NT2/D1 (cell line): ENCODE results near the gene PARS2.

Experiments used
- DNase-seq: peaks from one replicate; pipeline ENCODE4 v3.0.0-alpha.2; 2011; ENCODE audit warnings: low read depth, low spot score
- H3K27me3 ChIP-seq: 2 replicates; pipeline ENCODE4 v1.6.0; 2011; ENCODE audit warnings: mild to moderate bottlenecking; ENCODE audit not compliant: insufficient read length, insufficient read depth
- H3K36me3 ChIP-seq: 2 replicates; pipeline ENCODE4 v1.6.1; 2011; ENCODE audit warnings: mild to moderate bottlenecking, low read length, mixed read lengths; ENCODE audit not compliant: insufficient read depth, insufficient read length
- H3K4me1 ChIP-seq: 2 replicates; pipeline ENCODE4 v1.5.1; 2011; ENCODE audit not compliant: insufficient read depth, insufficient read length
- H3K4me3 ChIP-seq: 2 replicates; pipeline ENCODE4 v1.5.1; 2011; ENCODE audit warnings: low read depth; ENCODE audit not compliant: insufficient read length
- H3K9ac ChIP-seq: 2 replicates; pipeline ENCODE4 v1.6.0; 2011; ENCODE audit warnings: low read depth; ENCODE audit not compliant: insufficient read length
- H3K9me3 ChIP-seq: 2 replicates; pipeline ENCODE4 v1.5.1; 2011; ENCODE audit warnings: mild to moderate bottlenecking, low read length; ENCODE audit not compliant: insufficient read depth
- SUZ12 ChIP-seq: IDR thresholded peaks from 2 replicates; pipeline ENCODE4 v1.6.1; 2011; ENCODE audit not compliant: insufficient read length, insufficient read depth; ENCODE audit errors: extremely low read depth
- YY1 ChIP-seq: IDR thresholded peaks from 2 replicates; pipeline ENCODE4 v1.6.1; 2011; ENCODE audit not compliant: insufficient read length, insufficient read depth
- ZNF274 ChIP-seq: IDR thresholded peaks from 2 replicates; pipeline ENCODE4 v1.6.1; 2011; ENCODE audit warnings: mild to moderate bottlenecking, low read depth, low read length

The PARS2 gene

DNA sequence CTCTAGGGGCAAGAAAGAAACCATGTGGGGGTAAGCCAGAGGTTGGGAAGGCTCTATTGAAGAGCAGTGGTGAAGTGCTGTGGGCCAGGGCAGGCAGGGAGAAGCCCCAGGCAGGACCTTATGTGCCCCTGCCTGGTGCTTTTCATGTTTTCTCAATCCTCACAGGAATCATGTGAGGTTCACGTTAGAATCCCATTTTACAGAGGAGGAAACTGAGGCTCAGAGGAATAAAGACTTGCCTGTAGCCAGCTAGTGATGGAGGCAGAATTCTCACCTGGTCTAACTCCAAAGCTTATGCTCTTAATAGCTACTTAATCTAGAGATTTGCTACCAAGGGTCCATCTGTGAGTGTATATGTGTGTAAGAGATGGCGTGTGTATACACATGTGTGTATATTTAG, 32.6 kb upstream of the PARS2 start:
- H3K9me3 ChIP-seq: peaks cover 7% of the 10 kb centered on the region; the same call in 1 of the 2 replicates
- H3K4me3 ChIP-seq: no peak overlapping the region
- H3K27me3 ChIP-seq: no peaks in the 10 kb centered on the region
- H3K9ac ChIP-seq: no peak overlapping the region
- peaks cover 35% of the 10 kb centered on the region for H3K4me1 ChIP-seq
- H3K36me3 ChIP-seq: no peaks in the 10 kb centered on the region
- TF ChIP-seq ZNF274 (no peak), SUZ12 (no peak), YY1 (no peak)
- no peak for DNase-seq

DNA sequence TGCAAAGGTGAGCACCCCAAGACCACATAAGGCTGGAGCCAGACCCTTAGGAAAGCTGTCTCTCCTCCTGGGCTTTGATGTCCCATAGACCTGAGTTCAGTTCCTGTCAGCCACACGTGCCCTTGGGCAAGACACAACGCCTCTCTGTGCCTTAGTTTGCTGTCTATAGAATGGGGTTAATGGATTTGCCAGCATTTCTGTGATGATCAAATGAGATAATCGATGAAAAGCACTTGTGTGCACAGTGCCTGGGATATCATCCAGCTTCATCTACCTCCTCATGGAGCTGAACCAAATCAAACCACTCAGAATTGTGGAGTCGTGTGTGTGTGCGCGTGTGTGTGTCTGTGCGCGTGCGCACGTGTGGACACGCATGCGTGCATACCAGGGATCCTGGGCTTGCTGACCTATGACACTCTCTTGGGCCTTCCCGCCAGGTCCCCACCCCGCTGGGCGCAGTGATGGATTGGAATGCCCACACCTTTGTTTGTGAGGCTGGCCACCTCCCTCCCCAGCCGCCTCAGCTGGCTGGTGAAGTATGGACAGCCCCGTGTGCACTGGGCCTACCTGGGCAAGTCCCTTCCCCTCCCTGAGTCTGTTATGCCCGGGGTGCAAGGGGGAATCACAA, 31.6 kb upstream of the PARS2 start:
- Histone ChIP-seq H3K4me3 (no peak overlapping the region), H3K27me3 (no peaks in the 10 kb centered on the region), H3K9ac (no peak overlapping the region), H3K4me1 (peaks cover 27% of the 10 kb centered on the region), H3K9me3 (peaks cover 12% of the 10 kb centered on the region; the same call in 1 of the 2 replicates), H3K36me3 (no peaks in the 10 kb centered on the region)
- no peak for TF ChIP-seq ZNF274
- TF ChIP-seq YY1: no peak
- TF ChIP-seq SUZ12: no peak
- DNase-seq: no peak

DNA sequence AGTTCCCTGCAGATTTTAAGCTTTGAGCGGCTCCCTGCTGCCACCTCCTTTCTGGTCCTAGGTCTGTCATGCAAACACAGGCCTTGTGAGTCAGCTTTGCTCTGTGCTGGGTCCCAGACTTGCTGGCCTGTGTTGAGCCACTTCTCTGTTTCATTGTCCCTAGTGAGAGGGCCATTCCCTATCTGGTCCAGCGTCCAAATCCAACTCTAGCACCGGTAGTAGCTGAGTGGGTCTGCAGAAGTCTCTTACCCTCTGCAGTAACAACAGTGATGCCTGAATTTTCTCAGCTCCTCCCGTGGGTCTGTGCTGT, 31.0 kb upstream of the PARS2 start:
- H3K9ac ChIP-seq: peak overlapping the region; percentile 6
- peaks cover 23% of the 10 kb centered on the region for H3K4me1 ChIP-seq
- H3K27me3 ChIP-seq: no peaks in the 10 kb centered on the region
- no peak overlapping the region for H3K4me3 ChIP-seq
- H3K36me3 ChIP-seq: no peaks in the 10 kb centered on the region
- TF ChIP-seq ZNF274: no peak
- TF ChIP-seq YY1: no peak
- TF ChIP-seq SUZ12: no peak
- DNase-seq: no peak
- H3K9me3 ChIP-seq: peaks cover 12% of the 10 kb centered on the region; the same call in 1 of the 2 replicates

DNA sequence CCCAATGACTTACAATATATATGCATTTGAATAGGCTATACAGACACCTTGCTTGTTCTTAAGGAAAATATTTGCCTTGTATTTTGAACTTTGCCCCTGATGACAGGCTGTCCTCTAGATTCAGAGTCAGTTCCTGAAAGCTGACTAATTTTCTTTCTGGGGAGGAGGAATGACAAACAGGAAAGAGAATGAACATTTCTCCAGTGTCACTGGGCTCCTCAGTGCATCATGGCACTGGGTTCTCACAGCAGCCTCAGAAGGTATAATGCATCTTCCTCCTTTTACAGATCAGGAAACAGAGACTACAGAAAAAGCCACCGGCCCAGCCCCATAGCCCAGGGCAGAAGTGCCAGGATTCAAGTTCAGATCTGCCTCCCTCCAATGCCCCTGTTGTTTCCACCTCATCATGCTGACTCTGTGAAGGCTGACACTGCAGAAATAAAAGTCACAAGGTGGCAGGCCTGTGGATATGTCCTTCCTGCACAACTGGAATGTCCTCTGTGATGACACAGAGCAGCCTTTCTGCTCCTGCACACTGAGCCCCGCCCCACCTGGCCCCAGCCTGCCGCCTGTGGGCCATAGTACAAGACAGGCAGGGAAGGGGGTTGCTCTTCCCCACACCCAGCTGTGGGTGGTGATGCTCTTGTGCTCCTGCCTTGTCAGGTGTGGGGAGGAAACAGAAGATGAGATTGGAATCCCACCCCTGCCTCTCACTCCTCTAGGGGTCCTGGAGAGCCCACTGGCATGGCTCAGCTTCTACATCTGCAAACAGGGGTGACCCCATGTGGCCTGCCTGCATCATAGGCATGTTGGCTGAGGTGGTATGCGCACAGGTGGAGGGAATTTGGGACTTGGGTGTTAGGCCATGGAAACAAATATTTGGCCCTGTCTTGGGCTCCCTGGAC, 30.4 kb upstream of the PARS2 start:
- no peak for DNase-seq
- H3K9ac ChIP-seq: no peak overlapping the region
- peaks cover 27% of the 10 kb centered on the region for H3K4me1 ChIP-seq
- no peaks in the 10 kb centered on the region for H3K27me3 ChIP-seq
- H3K4me3 ChIP-seq: no peak overlapping the region
- no peak for TF ChIP-seq ZNF274
- no peak for TF ChIP-seq SUZ12
- TF ChIP-seq YY1: no peak
- no peaks in the 10 kb centered on the region for H3K36me3 ChIP-seq
- peaks cover 12% of the 10 kb centered on the region; the same call in 1 of the 2 replicates for H3K9me3 ChIP-seq

DNA sequence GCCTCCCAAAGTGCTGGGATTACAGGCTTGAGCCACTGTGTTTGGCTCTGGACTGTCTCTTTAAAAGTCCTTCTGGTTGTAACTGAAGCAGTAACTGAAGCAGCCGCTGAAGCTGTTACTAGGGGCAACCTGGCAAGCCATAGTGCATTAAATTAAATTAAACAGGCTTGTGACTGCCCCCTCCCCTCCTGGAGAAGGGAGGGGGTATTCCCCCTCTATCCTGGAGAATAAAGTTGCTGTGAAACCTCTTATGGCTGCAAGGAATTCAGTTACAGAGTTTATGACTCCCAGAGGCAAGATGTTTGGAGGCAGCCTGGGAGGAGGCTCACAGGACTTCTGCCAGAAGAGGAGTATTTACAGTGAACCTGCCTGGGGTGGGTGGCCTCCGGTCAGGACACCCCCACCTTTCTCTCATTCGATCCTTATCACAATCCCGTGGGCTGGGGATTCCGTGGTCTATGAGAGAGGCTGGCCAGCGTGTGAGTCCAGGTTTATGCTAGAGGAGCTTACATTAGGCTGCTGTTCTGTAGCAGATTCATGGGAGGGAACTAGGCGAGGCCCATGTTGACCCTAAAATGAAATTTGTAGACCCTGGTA, 28.5 kb upstream of the PARS2 start:
- Histone ChIP-seq H3K36me3 (no peaks in the 10 kb centered on the region), H3K4me1 (peaks cover 39% of the 10 kb centered on the region), H3K27me3 (no peaks in the 10 kb centered on the region), H3K4me3 (no peak overlapping the region), H3K9me3 (peaks cover 12% of the 10 kb centered on the region; the same call in 1 of the 2 replicates), H3K9ac (no peak overlapping the region)
- no peak for TF ChIP-seq ZNF274
- TF ChIP-seq YY1: no peak
- TF ChIP-seq SUZ12: no peak
- DNase-seq: no peak

DNA sequence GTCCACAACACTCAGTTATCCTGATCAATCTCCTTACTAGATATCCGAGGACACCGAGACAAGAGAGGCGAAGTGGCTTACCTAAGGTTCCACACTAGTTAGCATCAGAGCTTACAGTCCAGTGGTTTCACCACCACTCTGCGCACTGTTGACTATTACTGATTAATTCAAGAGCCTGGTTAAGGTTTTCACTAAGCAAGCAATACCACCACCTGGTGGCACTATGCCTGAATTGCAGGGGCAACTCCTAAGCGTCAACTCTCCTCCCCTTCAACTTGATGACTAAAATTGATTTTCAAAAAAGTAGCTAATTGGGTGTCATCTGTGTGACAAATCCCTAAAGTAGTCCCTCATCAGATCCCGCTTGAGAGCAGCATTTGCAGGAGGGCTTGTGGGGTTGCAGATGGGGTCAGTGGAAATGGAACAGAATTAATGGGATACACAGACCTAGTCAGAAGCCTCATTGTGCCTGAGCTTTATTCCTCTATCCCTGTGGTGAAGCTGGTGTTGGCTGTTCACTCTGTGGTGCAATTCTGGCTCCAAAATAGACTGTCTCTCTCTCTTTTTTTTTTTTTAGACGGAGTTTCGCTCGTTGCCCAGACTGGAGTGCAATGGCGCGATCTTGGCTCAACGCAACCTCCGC, 27.7 kb upstream of the PARS2 start:
- Histone ChIP-seq H3K36me3 (no peaks in the 10 kb centered on the region), H3K9ac (no peak overlapping the region), H3K4me3 (no peak overlapping the region), H3K4me1 (peaks cover 39% of the 10 kb centered on the region), H3K9me3 (peaks cover 12% of the 10 kb centered on the region; the same call in 1 of the 2 replicates), H3K27me3 (no peaks in the 10 kb centered on the region)
- TF ChIP-seq SUZ12 (no peak), YY1 (no peak), ZNF274 (no peak)
- DNase-seq: peak; percentile 72

DNA sequence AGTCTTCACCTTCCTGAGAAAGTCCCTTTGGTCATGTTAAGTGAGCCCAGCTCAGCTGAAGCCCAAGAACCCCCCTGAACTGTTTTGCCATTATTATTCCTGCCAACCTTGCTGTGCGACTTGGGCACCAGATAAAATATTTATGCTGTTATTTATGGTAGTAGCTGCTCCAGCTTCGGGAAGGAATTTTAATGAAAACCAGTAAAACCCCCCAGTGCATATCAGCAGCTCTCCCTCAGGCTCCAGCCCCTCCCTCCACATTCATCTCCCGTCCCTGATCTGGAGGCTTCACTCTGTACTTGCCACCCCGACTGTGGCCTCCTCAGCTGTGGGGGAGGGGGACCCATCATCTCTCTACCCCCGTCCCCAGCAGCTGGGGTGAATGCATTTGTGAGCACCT, 24.1 kb upstream of the PARS2 start:
- no peak overlapping the region for H3K4me3 ChIP-seq
- no peak for TF ChIP-seq YY1
- no peak for TF ChIP-seq ZNF274
- no peak for TF ChIP-seq SUZ12
- H3K27me3 ChIP-seq: no peaks in the 10 kb centered on the region
- H3K36me3 ChIP-seq: no peaks in the 10 kb centered on the region
- no peak overlapping the region for H3K9ac ChIP-seq
- H3K4me1 ChIP-seq: peaks cover 17% of the 10 kb centered on the region
- peaks cover 12% of the 10 kb centered on the region; the same call in 1 of the 2 replicates for H3K9me3 ChIP-seq
- DNase-seq: no peak
